ENCODE measurements around the gene ZSCAN21. TPM values are rescaled to one million over a fixed set of nuclear protein-coding genes. Genes with fewer than 3 reads are reported as not detected.

ZSCAN21 gene
- total RNA-seq, 1 experiment from 2014 or later, result 24.3 TPM

DNA sequence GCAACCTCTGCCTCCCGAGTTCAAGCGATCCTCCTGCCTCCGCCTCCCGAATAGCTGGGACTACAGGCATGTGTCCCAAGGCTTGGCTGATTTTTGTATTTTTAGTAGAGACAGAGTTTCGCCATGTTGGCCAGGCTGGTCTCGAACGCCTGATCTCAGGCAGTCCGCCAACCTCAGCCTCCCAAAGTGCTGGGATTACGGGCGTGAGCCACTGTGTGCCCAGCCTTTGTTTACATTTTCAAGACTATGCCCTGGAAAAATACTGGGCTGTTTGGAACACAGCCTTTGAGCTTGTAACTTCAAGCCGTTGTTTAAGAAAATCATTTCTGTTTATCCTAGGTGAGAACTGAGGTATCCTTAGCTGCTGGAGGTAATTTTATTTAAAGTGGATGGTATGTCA, 32.3 kb upstream of the ZSCAN21 start:
- WGBS (ENCODE audit: extremely low coverage, insufficient read length, low lambda C conversion rate), result no CpG with 5 or more reads among the region's 11 CpGs
- Mint-ChIP-seq H3K4me3 (peak overlapping the region; percentile 27 to 56; a peak in 4 of 5 replicates), H3K9me3 (no peaks in the 10 kb centered on the region), H3K27ac (peak overlapping the region in 1 of 3 experiments; percentile 36; a peak in 2 of 7 replicates), H3K36me3 (ENCODE audit: insufficient read depth in 1 of 3, low read depth in 3 of 3) (peaks cover 8 to 22% (median 8%) of the 10 kb centered on the region in 3 experiments; a peak in 5 of 7 replicates), H3K27me3 (ENCODE audit: low read depth) (no peaks in the 10 kb centered on the region), H3K4me1 (peaks cover 11 to 17% of the 10 kb centered on the region in 2 experiments)
- Histone ChIP-seq H2AFZ (ENCODE audit: low read length) (no peak overlapping the region), H4K20me1 (ENCODE audit: control insufficient read depth, insufficient read depth, insufficient read length) (no peaks in the 10 kb centered on the region), H2BK120ac (ENCODE audit: low read depth, low read length, poor library complexity, severe bottlenecking) (no peak overlapping the region), H3K27me3 (ENCODE audit: insufficient read depth, low read length) (no peaks in the 10 kb centered on the region), H3K9me3 (ENCODE audit: control insufficient read depth, low read depth, low read length) (no peaks in the 10 kb centered on the region), H2BK12ac (ENCODE audit: insufficient read length, low read depth, low read length) (no peak overlapping the region), H3K4ac (ENCODE audit: low read depth, low read length) (no peak overlapping the region), H4K8ac (replicated peaks; ENCODE audit: insufficient read length, low read depth, low read length) (no peak overlapping the region), H4K91ac (ENCODE audit: insufficient read length, low read depth, low read length) (no peak overlapping the region), H3K4me1 (ENCODE audit: insufficient read depth, low read length) (no peaks in the 10 kb centered on the region), H3K23ac (ENCODE audit: insufficient read length, low read depth, low read length) (no peak overlapping the region), H3K56ac (ENCODE audit: insufficient read length, low read depth, low read length) (no peak overlapping the region), H3K4me2 (ENCODE audit: insufficient read depth, insufficient read length, low read length) (no peak overlapping the region), H2BK20ac (ENCODE audit: low read depth, low read length, poor library complexity, severe bottlenecking) (no peak overlapping the region), H3K9ac (ENCODE audit: extremely low read depth, insufficient read length, low read length) (no peak overlapping the region), H2BK15ac (ENCODE audit: low read depth, low read length) (no peak overlapping the region), H2BK5ac (ENCODE audit: insufficient read length, low read length) (no peak overlapping the region), H2AK5ac (ENCODE audit: insufficient read length, low read length) (no peak overlapping the region), H3K79me2 (ENCODE audit: insufficient read depth, low read length) (peaks cover 22% of the 10 kb centered on the region), H3K23me2 (ENCODE audit: insufficient read length, low read depth, low read length, poor library complexity, severe bottlenecking) (peaks cover 5% of the 10 kb centered on the region), H3T11ph (ENCODE audit: low read length) (no peak overlapping the region), H4K5ac (ENCODE audit: insufficient read length, low read depth, low read length) (no peak overlapping the region), H3K27ac (ENCODE audit: insufficient read length, low read depth, low read length) (no peak overlapping the region), H3K14ac (ENCODE audit: insufficient read depth, low read length) (no peak overlapping the region), H3K79me1 (ENCODE audit: insufficient read depth, low read depth, low read length, poor library complexity, severe bottlenecking) (peaks cover 10% of the 10 kb centered on the region), H3K18ac (ENCODE audit: insufficient read length, low read depth, low read length) (no peak overlapping the region)
- TF ChIP-seq, protein P1, sequence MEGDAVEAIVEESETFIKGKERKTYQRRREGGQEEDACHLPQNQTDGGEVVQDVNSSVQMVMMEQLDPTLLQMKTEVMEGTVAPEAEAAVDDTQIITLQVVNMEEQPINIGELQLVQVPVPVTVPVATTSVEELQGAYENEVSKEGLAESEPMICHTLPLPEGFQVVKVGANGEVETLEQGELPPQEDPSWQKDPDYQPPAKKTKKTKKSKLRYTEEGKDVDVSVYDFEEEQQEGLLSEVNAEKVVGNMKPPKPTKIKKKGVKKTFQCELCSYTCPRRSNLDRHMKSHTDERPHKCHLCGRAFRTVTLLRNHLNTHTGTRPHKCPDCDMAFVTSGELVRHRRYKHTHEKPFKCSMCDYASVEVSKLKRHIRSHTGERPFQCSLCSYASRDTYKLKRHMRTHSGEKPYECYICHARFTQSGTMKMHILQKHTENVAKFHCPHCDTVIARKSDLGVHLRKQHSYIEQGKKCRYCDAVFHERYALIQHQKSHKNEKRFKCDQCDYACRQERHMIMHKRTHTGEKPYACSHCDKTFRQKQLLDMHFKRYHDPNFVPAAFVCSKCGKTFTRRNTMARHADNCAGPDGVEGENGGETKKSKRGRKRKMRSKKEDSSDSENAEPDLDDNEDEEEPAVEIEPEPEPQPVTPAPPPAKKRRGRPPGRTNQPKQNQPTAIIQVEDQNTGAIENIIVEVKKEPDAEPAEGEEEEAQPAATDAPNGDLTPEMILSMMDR (conservative IDR thresholded peaks at IDR 0.05), result no peak
- DNase-seq, result no peak
